IMR-90 (cell line): ENCODE data around the gene TTC7B. TPM values are rescaled to one million over a fixed set of nuclear protein-coding genes. Genes with fewer than 3 reads are reported as not detected.

Experiments used
- ATAC-seq: fragments of 200-7000 bp; cut with Tn5 transposase; 2 replicates; pipeline ENCODE4 v1.9.1; 2020; ENCODE audit warnings: low read depth, mild to moderate bottlenecking, moderate library complexity
- BruUV-seq: library from RNA; stranded (reverse); fragments of 400-500 nt; replicated peaks from 2 replicates; lab custom pipeline; 2021; lab: Mats Ljungman, UMichigan
- CTCF ChIA-PET: fragments of 300-600 bp; formaldehyde crosslinking; extraction: SDS; loops from one replicate; lab custom pipeline; 2021; ENCODE audit warnings: antibody characterized with exemption; lab: Yijun Ruan, JAX
- POLR2A ChIA-PET: fragments of 300-600 bp; sonication (Branson Sonifier 250); formaldehyde crosslinking; loops from one replicate; lab custom pipeline; 2022; ENCODE audit warnings: antibody characterized with exemption; ENCODE audit not compliant: unreplicated experiment; lab: Charles Lee
- DNase-seq: peaks from one replicate; pipeline ENCODE4 v3.0.0; 2013
- H2AFZ ChIP-seq: replicated peaks from 2 replicates; pipeline ENCODE3; 2013; ENCODE audit warnings: low read length, mild to moderate bottlenecking; ENCODE audit not compliant: poor library complexity
- H2AK5ac ChIP-seq: 2 replicates; pipeline ENCODE4 v1.6.1; 2013; ENCODE audit warnings: low read depth, low read length, inconsistent platforms
- H2AK9ac ChIP-seq: replicated peaks from 2 replicates; pipeline ENCODE3; 2013; ENCODE audit warnings: mild to moderate bottlenecking, low read depth, low read length, moderate library complexity; ENCODE audit not compliant: poor library complexity
- H2BK120ac ChIP-seq: 2 replicates; pipeline ENCODE4 v1.6.1; 2013; ENCODE audit warnings: low read depth, low read length, inconsistent platforms
- H2BK15ac ChIP-seq: 3 replicates; pipeline ENCODE4 v1.6.1; 2013; ENCODE audit warnings: low read depth, low read length, inconsistent platforms
- H2BK20ac ChIP-seq: 2 replicates; pipeline ENCODE4 v1.6.1; 2013; ENCODE audit warnings: low read depth, mild to moderate bottlenecking, inconsistent platforms, low read length, moderate library complexity
- H2BK5ac ChIP-seq: 2 replicates; pipeline ENCODE4 v1.6.1; 2013; ENCODE audit warnings: mild to moderate bottlenecking, low read depth, low read length, inconsistent platforms; ENCODE audit not compliant: poor library complexity, severe bottlenecking
- H3K14ac ChIP-seq: replicated peaks from 2 replicates; pipeline ENCODE4 v1.6.1; 2013; ENCODE audit warnings: low read depth, low read length, inconsistent platforms
- H3K18ac ChIP-seq: 2 replicates; pipeline ENCODE4 v1.6.1; 2013; ENCODE audit warnings: low read depth, low read length, control low read depth
- H3K23ac ChIP-seq: 2 replicates; pipeline ENCODE4 v1.6.1; 2013; ENCODE audit warnings: low read depth, low read length, inconsistent platforms
- H3K27ac ChIP-seq: 2 replicates; pipeline ENCODE4 v1.5.1; 2013; ENCODE audit warnings: mild to moderate bottlenecking, control low read depth, low read length; ENCODE audit not compliant: insufficient read depth
- H3K27me3 ChIP-seq: 2 replicates; pipeline ENCODE4 v1.6.1; 2013; ENCODE audit warnings: low read length; ENCODE audit not compliant: control insufficient read depth, insufficient read depth
- H3K36me3 ChIP-seq: 2 replicates; pipeline ENCODE4 v1.6.1; 2013; ENCODE audit warnings: low read length, mixed read lengths; ENCODE audit not compliant: control insufficient read depth, insufficient read depth
- H3K4ac ChIP-seq: 2 replicates; pipeline ENCODE4 v1.6.1; 2013; ENCODE audit warnings: low read depth, low read length, inconsistent platforms
- H3K4me1 ChIP-seq: 2 replicates; pipeline ENCODE4 v1.6.1; 2013; ENCODE audit warnings: low read length, mixed read lengths; ENCODE audit not compliant: control insufficient read depth, insufficient read depth
- H3K4me2 ChIP-seq: 2 replicates; pipeline ENCODE4 v1.6.1; 2013; ENCODE audit warnings: low read depth, mild to moderate bottlenecking, control low read depth, low read length, moderate library complexity
- H3K4me3 ChIP-seq: 2 replicates; pipeline ENCODE4 v1.5.1; 2013; ENCODE audit warnings: low read depth, mild to moderate bottlenecking, control low read depth, low read length, moderate library complexity; ENCODE audit not compliant: insufficient read depth
- H3K56ac ChIP-seq: 2 replicates; pipeline ENCODE4 v1.6.1; 2013; ENCODE audit warnings: low read length, inconsistent platforms; ENCODE audit not compliant: insufficient read depth; ENCODE audit errors: extremely low read depth
- H3K79me1 ChIP-seq, 2 experiments: 2 replicates each; pipeline ENCODE4 v1.6.1; 2013; ENCODE audit warnings: low read length in 2 of 2, inconsistent platforms in 1 of 2, low read depth in 1 of 2
- H3K9ac ChIP-seq: 2 replicates; pipeline ENCODE4 v1.6.1; 2013; ENCODE audit warnings: low read depth, low read length, control low read depth
- H3K9me1 ChIP-seq: 2 replicates; pipeline ENCODE4 v1.6.1; 2013; ENCODE audit warnings: low read length, inconsistent platforms; ENCODE audit not compliant: insufficient read depth
- H3K9me3 ChIP-seq: 2 replicates; pipeline ENCODE4 v1.6.1; 2013; ENCODE audit warnings: low read length; ENCODE audit not compliant: control insufficient read depth, insufficient read depth
- H4K20me1 ChIP-seq: 2 replicates; pipeline ENCODE4 v1.6.1; 2013; ENCODE audit warnings: low read length, inconsistent platforms; ENCODE audit not compliant: insufficient read depth
- H4K5ac ChIP-seq: 2 replicates; pipeline ENCODE4 v1.6.1; 2013; ENCODE audit warnings: mild to moderate bottlenecking, low read depth, low read length, control low read depth
- H4K8ac ChIP-seq, 2 experiments: 2 replicates each; pipeline ENCODE4 v1.6.1; 2013; ENCODE audit warnings: low read depth in 2 of 2, low read length in 2 of 2, control low read depth in 1 of 2, inconsistent platforms in 1 of 2
- H4K91ac ChIP-seq: 2 replicates; pipeline ENCODE4 v1.6.1; 2013; ENCODE audit warnings: low read depth, low read length, inconsistent platforms; ENCODE audit not compliant: insufficient read depth
- CEBPB ChIP-seq: IDR thresholded peaks from 2 replicates; pipeline ENCODE4 v1.6.1; 2012; ENCODE audit warnings: low read depth, low read length, improper control_type of control experiment
- CTCF ChIP-seq: conservative IDR thresholded peaks from 2 replicates; pipeline ENCODE4 v1.5.1; 2012; ENCODE audit warnings: mild to moderate bottlenecking, low read depth, low read length, improper control_type of control experiment
- MAFK ChIP-seq: IDR thresholded peaks from 2 replicates; pipeline ENCODE4 v1.6.1; 2012; ENCODE audit warnings: low read depth, low read length, improper control_type of control experiment
- MXI1 ChIP-seq: IDR thresholded peaks from 2 replicates; pipeline ENCODE4 v1.6.1; 2012; ENCODE audit warnings: low read depth, mild to moderate bottlenecking, low read length, moderate library complexity, borderline replicate concordance
- NFE2L2 ChIP-seq: fragments of 150-350 bp; IDR thresholded peaks from 2 replicates; pipeline ENCODE4 v1.6.1; 2016; ENCODE audit warnings: low read depth, mild to moderate bottlenecking, low read length
- POLR2A ChIP-seq: IDR thresholded peaks from 2 replicates; pipeline ENCODE4 v1.6.1; 2012; ENCODE audit warnings: mild to moderate bottlenecking, low read depth, low read length
- RAD21 ChIP-seq: IDR thresholded peaks from 2 replicates; pipeline ENCODE4 v1.6.1; 2012; ENCODE audit warnings: low read length, improper control_type of control experiment
- SMC3 ChIP-seq: fragments of 150-350 bp; IDR thresholded peaks from 2 replicates; pipeline ENCODE4 v1.6.1; 2016; ENCODE audit warnings: low read depth, mild to moderate bottlenecking, antibody characterized with exemption, low read length, moderate library complexity
- WGBS, 2 experiments: methylation state at CpG; one replicate each; pipeline versions ENCODE4 v1.1.5 to v1.1.7; 2013; ENCODE audit warnings: missing lambda C conversion rate in 2 of 2; ENCODE audit not compliant: insufficient read length in 1 of 2; ENCODE audit errors: extremely low coverage in 2 of 2; 5-methylcytosine and 5-hydroxymethylcytosine counted together
- dilution Hi-C: fragments of 300-500 bp; cut with HindIII; formaldehyde crosslinking; loops from one replicate; pipeline ENCODE4 v1.14.3; 2018; ENCODE audit warnings: low sequenced_read_pairs; ENCODE audit not compliant: unreplicated experiment
- in situ Hi-C: fragments of 300-500 bp; cut with MboI; formaldehyde crosslinking; loops from 3 replicates; pipeline ENCODE4 v1.14.3; 2019; ENCODE audit warnings: low sequenced_read_pairs, inconsistent platforms, mixed read lengths
- intact Hi-C: fragments of 100-400 bp; cut with micrococcal nuclease; formaldehyde crosslinking; loops from 2 replicates; pipeline ENCODE4 v1.10.0; 2022
- polyA plus RNA-seq, 3 experiments: library from polyadenylated mRNA; depleted of rRNA; stranded (reverse); fragments of >200 nt; gene quantifications; 2 replicates each; pipeline ENCODE4 v1.2.3, GENCODE V29; 2012; ENCODE audit warnings: low replicate concordance in 1 of 3
- total RNA-seq: library from RNA; depleted of rRNA; stranded (reverse); fragments of >200 nt; gene quantifications from 2 replicates; pipeline ENCODE4 v1.2.3, GENCODE V29; 2012

The TTC7B gene
- total and polyA plus RNA-seq, 2 of the 4 experiments (the other 2 are of a cell fraction), result 18.1 to 35.3 TPM

- ChIA-PET POLR2A (no interaction called here), CTCF (interaction anchor here (0.6 to 1.9 kb wide), 9 partner anchors 9 to 396 kb away, joined by 3 to 10 read pairs (median 3); no protein-coding TSS in a partner anchor)
- no peaks in the 10 kb centered on the region for H3K27me3 ChIP-seq
- no peak overlapping the region for H2BK20ac ChIP-seq
- H3K9ac ChIP-seq, result no peak overlapping the region
- no peak overlapping the region for H3K4me3 ChIP-seq
- H2AK9ac ChIP-seq, result peak overlapping the region; percentile 8
- ATAC-seq (peak; percentile 90), DNase-seq (peak; percentile 72)
- no peak overlapping the region for H4K91ac ChIP-seq
- WGBS, 2 experiments, result 23% methylated on average over 6 of the region's 15 CpGs; no CpG with 5 or more reads in 1 of the 2 experiments
- H4K5ac ChIP-seq, result no peak overlapping the region
- no peak overlapping the region for H2AK5ac ChIP-seq
- no peak overlapping the region for H3K27ac ChIP-seq
- H3K23ac ChIP-seq, result no peak overlapping the region
- H2BK120ac ChIP-seq, result no peak overlapping the region
- no peak overlapping the region for H3K4ac ChIP-seq
- intact Hi-C loops, result loop anchor here (1.0 to 10.0 kb wide), 3 partner anchors 173 to 396 kb away; no protein-coding TSS in a partner anchor
- H3K9me1 ChIP-seq, result peaks cover 6% of the 10 kb centered on the region; the same call in 1 of the 2 replicates
- H3K4me2 ChIP-seq, result no peak overlapping the region
- no peak overlapping the region for H4K8ac ChIP-seq
- H3K56ac ChIP-seq, result no peak overlapping the region
- in situ Hi-C loops, result loop anchor here (5.0 to 10.0 kb wide), 2 partner anchors 293 to 395 kb away; no protein-coding TSS in a partner anchor
- TF ChIP-seq MAFK (no peak), RAD21 (peak; percentile 94), CEBPB (peak; percentile 95), POLR2A (0 out of 2 replicates have a peak, but pooled peaks have one; percentile 33), NFE2L2 (no peak), MXI1 (no peak), CTCF (peak; percentile 94), SMC3 (peak; percentile 87)
- H3K9me3 ChIP-seq, result no peaks in the 10 kb centered on the region
- H3K36me3 ChIP-seq, result no peaks in the 10 kb centered on the region
- no peak overlapping the region for H2BK5ac ChIP-seq
- H3K18ac ChIP-seq, result no peak overlapping the region
- no peak overlapping the region for H2BK15ac ChIP-seq
- H4K20me1 ChIP-seq, result no peaks in the 10 kb centered on the region
- peaks cover 0 to 7% of the 10 kb centered on the region in 2 experiments; a peak in 1 of 4 replicates for H3K79me1 ChIP-seq
- dilution Hi-C loops, result no loop called here
- H3K4me1 ChIP-seq, result peaks cover 2% of the 10 kb centered on the region; the same call in 1 of the 2 replicates
- peak overlapping the region; percentile 62 for H2AFZ ChIP-seq
- H3K14ac ChIP-seq, result no peak overlapping the region
- no TSS peak for BruUV-seq
Observed at GRCh38 chr14:90697577-90698206, 118.5 kb downstream of the TTC7B start.
